K562 (cell line): ENCODE data around the gene PPIAL4G. TPM values are rescaled to one million over a fixed set of nuclear protein-coding genes. Genes with fewer than 3 reads are reported as not detected.
A peak's percentile ranks its signal among the peaks of the same experiment; 100 is the strongest.
"Not testable (repeated sequence)": the region's sequence is repeated elsewhere in the genome, so short reads cannot be mapped to it uniquely, and the experiment has no call there.

Experiments used
- ATF1 ChIP-seq, 2 experiments: fragments of 450-650 bp in 1 of 2; IDR thresholded peaks; 2 replicates each; pipeline ENCODE4 v1.6.1; 2016; ENCODE audit warnings: missing compliant biosample characterization in 1 of 2, missing genetic modification characterization in 1 of 2
- DEAF1 ChIP-seq: fragments of 450-650 bp; formaldehyde crosslinking; IDR thresholded peaks from 2 replicates; pipeline ENCODE4 v1.4.0; 2020; ENCODE audit warnings: mild to moderate bottlenecking, moderate library complexity
- KDM2B ChIP-seq: fragments of 250-450 bp; sonication (Bioruptor Pico); IDR thresholded peaks from 2 replicates; pipeline ENCODE4 v1.8.0; 2021; ENCODE audit warnings: mild to moderate bottlenecking, moderate library complexity
- MAX ChIP-seq: sonication (generic); formaldehyde crosslinking; IDR thresholded peaks from 2 replicates; pipeline ENCODE4 v1.9.0; 2022; ENCODE audit warnings: mild to moderate bottlenecking, missing genetic modification reagents
- NFIX ChIP-seq: fragments of 250-450 bp; sonication (Bioruptor Pico); IDR thresholded peaks from 2 replicates; pipeline ENCODE4 v1.4.0; 2020; ENCODE audit warnings: low read depth, mild to moderate bottlenecking, moderate library complexity
- NR4A1 ChIP-seq, 2 experiments: fragments of 250-450 bp in 1 of 2; fragments of 450-650 bp in 1 of 2; sonication (Bioruptor Pico) in 1 of 2; IDR thresholded peaks; 2 replicates each; pipeline versions ENCODE4 v1.4.0 to v1.6.1; 2016 to 2020; ENCODE audit warnings: mild to moderate bottlenecking in 2 of 2, missing compliant biosample characterization in 1 of 2, missing genetic modification characterization in 1 of 2, moderate library complexity in 1 of 2
- PHTF2 ChIP-seq: fragments of 250-450 bp; sonication (Bioruptor Pico); IDR thresholded peaks from 2 replicates; pipeline ENCODE4 v1.5.0; 2021; ENCODE audit warnings: mild to moderate bottlenecking
- POLR2AphosphoS2 ChIP-seq: IDR thresholded peaks from 2 replicates; pipeline ENCODE4 v1.6.1; 2012; ENCODE audit warnings: low read length, improper control_type of control experiment
- POLR2H ChIP-seq: IDR thresholded peaks from 2 replicates; pipeline ENCODE4 v1.6.1; 2016; ENCODE audit warnings: missing genetic modification characterization, low read depth, mild to moderate bottlenecking, control low read depth, missing compliant biosample characterization, moderate library complexity
- RBFOX2 ChIP-seq: fragments of 200-400 bp; formaldehyde crosslinking; IDR thresholded peaks from 2 replicates; pipeline ENCODE4 v1.6.1; 2017; ENCODE audit warnings: low read depth, mild to moderate bottlenecking, low read length, moderate library complexity
- TFE3 ChIP-seq: fragments of 450-650 bp; formaldehyde crosslinking; IDR thresholded peaks from 2 replicates; pipeline ENCODE4 v1.4.0; 2020; ENCODE audit warnings: mild to moderate bottlenecking, mixed read lengths
- ZBTB11 ChIP-seq, 3 experiments: fragments of 200-800 bp in 1 of 3; fragments of 250-450 bp in 1 of 3; fragments of 450-650 bp in 1 of 3; sonication (Bioruptor Pico) in 1 of 3; sonication (Bioruptor generic) in 1 of 3; formaldehyde crosslinking in 1 of 3; IDR thresholded peaks; 2 replicates each; pipeline versions ENCODE4 v1.6.1 to v1.8.0; 2016 to 2022; ENCODE audit warnings: mild to moderate bottlenecking in 2 of 3, missing genetic modification characterization in 2 of 3, missing compliant biosample characterization in 1 of 3, moderate library complexity in 1 of 3
- ZBTB8A ChIP-seq: fragments of 450-650 bp; IDR thresholded peaks from 2 replicates; pipeline ENCODE4 v1.6.1; 2018; ENCODE audit warnings: mild to moderate bottlenecking, moderate library complexity; ENCODE audit not compliant: partially characterized antibody
- polyA plus RNA-seq, 8 experiments: library from polyadenylated mRNA; depleted of rRNA in 4 of 8; stranded (reverse) in 5 of 8; unstranded in 3 of 8; fragments of >200 nt; fragmentation: Nextera tagmentation in 2 of 8; fragmentation: Illumina TruSeq in 1 of 8; extraction: Ambion mirVana in 2 of 8; extraction: Trizol in 1 of 8; gene quantifications; 2 replicates each; pipeline versions ENCODE4 v1.2.1 to v1.2.3, GENCODE V29; 2011 to 2014; ENCODE audit warnings: inconsistent platforms in 1 of 8, missing spikeins in 1 of 8
- total RNA-seq, 7 experiments: library from RNA; depleted of rRNA in 6 of 7; stranded (reverse); fragments of >200 nt in 6 of 7; fragmentation: Illumina TruSeq in 2 of 7; extraction: Trizol in 2 of 7; gene quantifications; 2 replicates each; pipeline versions ENCODE4 v1.2.1 to v1.2.3, GENCODE V29; 2011 to 2021; ENCODE audit warnings: low replicate concordance in 1 of 7
- TF ChIP-seq, protein P1 (sequence below): fragments of 250-450 bp; sonication (Bioruptor Pico); IDR thresholded peaks from 2 replicates; pipeline ENCODE4 v1.4.0; 2020; ENCODE audit warnings: mild to moderate bottlenecking, moderate library complexity

PPIAL4G gene
- total and polyA plus RNA-seq, 9 of the 15 experiments (the other 6 are each of a cell fraction or from before 2014, with no cell fraction given), result not detected

DNA sequence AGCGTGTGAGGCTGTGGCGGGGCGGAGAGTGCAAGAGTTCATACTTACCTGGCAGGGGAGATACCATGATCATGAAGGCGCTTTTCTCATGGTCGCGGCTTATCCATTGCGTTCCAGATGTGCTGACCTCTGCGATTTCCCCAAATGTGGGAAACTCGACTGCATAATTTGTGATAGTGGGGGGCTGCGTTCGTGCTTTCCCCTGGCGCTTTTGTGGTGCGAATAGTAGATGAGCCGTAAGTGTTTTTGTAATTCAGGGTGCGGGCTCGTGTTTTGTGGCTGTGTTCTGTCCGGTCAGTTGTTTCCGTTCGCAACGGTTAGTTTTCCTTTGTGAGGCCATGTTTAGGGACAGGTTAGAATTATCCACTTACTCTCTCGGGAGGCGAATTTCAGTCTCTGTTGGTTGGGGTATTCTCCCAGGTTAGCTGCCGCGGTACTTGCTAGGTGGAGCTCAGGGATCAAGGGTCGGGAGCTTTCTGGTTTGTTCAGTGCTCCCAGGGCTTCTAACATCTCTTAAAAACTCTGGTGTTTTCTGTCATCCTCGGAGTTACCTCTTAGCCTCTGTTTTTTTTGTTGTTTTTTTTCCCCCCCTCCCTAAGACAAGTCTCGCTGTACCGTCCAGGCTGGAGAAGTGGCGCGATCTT, 39.6 kb upstream of the PPIAL4G start (continued):
- TF ChIP-seq, protein P1, sequence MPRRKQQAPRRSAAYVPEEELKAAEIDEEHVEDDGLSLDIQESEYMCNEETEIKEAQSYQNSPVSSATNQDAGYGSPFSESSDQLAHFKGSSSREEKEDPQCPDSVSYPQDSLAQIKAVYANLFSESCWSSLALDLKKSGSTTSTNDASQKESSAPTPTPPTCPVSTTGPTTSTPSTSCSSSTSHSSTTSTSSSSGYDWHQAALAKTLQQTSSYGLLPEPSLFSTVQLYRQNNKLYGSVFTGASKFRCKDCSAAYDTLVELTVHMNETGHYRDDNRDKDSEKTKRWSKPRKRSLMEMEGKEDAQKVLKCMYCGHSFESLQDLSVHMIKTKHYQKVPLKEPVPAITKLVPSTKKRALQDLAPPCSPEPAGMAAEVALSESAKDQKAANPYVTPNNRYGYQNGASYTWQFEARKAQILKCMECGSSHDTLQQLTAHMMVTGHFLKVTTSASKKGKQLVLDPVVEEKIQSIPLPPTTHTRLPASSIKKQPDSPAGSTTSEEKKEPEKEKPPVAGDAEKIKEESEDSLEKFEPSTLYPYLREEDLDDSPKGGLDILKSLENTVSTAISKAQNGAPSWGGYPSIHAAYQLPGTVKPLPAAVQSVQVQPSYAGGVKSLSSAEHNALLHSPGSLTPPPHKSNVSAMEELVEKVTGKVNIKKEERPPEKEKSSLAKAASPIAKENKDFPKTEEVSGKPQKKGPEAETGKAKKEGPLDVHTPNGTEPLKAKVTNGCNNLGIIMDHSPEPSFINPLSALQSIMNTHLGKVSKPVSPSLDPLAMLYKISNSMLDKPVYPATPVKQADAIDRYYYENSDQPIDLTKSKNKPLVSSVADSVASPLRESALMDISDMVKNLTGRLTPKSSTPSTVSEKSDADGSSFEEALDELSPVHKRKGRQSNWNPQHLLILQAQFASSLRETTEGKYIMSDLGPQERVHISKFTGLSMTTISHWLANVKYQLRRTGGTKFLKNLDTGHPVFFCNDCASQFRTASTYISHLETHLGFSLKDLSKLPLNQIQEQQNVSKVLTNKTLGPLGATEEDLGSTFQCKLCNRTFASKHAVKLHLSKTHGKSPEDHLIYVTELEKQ (CRISPR knock-in tag), result peak; percentile 53; the same call in 1 of the 2 replicates
- TF ChIP-seq ZBTB11 (CRISPR knock-in tag; IDR thresholded peaks at IDR 0.05) (peak in 1 of 3 experiments; percentile 57; a peak in 2 of 6 replicates), ATF1 (tag; IDR thresholded peaks at IDR 0.05) (peak; percentile 13; the same call in 1 of the 2 replicates), NR4A1 (CRISPR knock-in tag; IDR thresholded peaks at IDR 0.05) (peak; percentile 94), NR4A1 (tag; IDR thresholded peaks at IDR 0.05) (peak; percentile 84), NFIX (CRISPR knock-in tag) (0 out of 2 replicates have a peak, but pooled peaks have one; percentile 12), RBFOX2 (peak; percentile 86), KDM2B (peak; percentile 87; the same call in 1 of the 2 replicates), POLR2AphosphoS2 (peak; percentile 99), TFE3 (CRISPR knock-in tag) (peak; percentile 74), POLR2H (peak; percentile 99), DEAF1 (CRISPR knock-in tag) (peak; percentile 97), MAX (CRISPR knock-in tag) (peak; percentile 72), PHTF2 (CRISPR knock-in tag) (peak; percentile 98), ZBTB8A (peak; percentile 94)
- not testable (repeated sequence) for TF ChIP-seq ATF1 (CRISPR knock-in tag; IDR thresholded peaks at IDR 0.05)
